Measurements from ENCODE around the gene TAF11L5. TPM values are rescaled to one million over a fixed set of nuclear protein-coding genes. Genes with fewer than 3 reads are reported as not detected.
"Not testable (repeated sequence)": the region's sequence is repeated elsewhere in the genome, so short reads cannot be mapped to it uniquely, and the experiment has no call there.

The TAF11L5 gene
- polyA plus RNA-seq (2013) = not detected in 2 replicates

DNA sequence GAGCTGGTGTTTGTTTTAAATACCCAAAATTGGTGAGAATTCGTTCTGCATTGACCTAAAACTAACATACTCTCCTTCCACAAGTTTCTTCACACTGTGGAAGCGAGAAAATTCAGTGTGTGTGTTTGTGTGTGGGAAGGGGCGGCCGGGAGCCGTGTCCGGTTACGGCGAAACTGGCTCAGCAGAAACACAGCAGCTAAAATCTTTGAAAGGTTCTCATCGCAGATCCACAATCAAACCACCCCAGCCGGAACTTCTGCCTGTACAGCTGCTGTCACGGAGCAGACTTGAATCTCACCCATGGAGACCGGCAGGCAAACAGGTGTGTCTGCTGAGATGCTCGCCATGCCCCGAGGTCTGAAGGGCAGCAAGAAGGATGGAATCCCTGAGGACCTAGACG lies at the start of gene TAF11L5:
TSS of gene TAF11L5 (plus strand) at position 301 of the 400 bp plus-strand sequence.
- H2BK5ac ChIP-seq (ENCODE audit: low read depth, low read length, poor library complexity); H3K36me3 ChIP-seq (ENCODE audit: control insufficient read depth in 1 of 2, insufficient read depth in 2 of 2, low read length in 2 of 2); H2AK5ac ChIP-seq (ENCODE audit: low read length); H3K4me2 ChIP-seq (ENCODE audit: low read length); H3K14ac ChIP-seq (ENCODE audit: low read length); H2BK120ac ChIP-seq (ENCODE audit: insufficient read depth, low read length, poor library complexity); H4K8ac ChIP-seq (ENCODE audit: low read depth, low read length); H3K4me1 ChIP-seq (ENCODE audit: control insufficient read depth in 1 of 2, insufficient read depth in 2 of 2, low read length in 2 of 2); H3K23ac ChIP-seq (ENCODE audit: low read length); H3K27me3 ChIP-seq (ENCODE audit: insufficient read depth, low read length); H2BK12ac ChIP-seq (ENCODE audit: low read length); H3K79me2 ChIP-seq (ENCODE audit: control insufficient read depth, insufficient read depth, low read length, poor library complexity); H3K18ac ChIP-seq (ENCODE audit: low read length); H3K4ac ChIP-seq (ENCODE audit: low read depth, low read length); H3K9me3 ChIP-seq (ENCODE audit: insufficient read depth, low read depth, low read length); DNase-seq; H4K91ac ChIP-seq (ENCODE audit: low read depth, low read length); H3K4me3 ChIP-seq (ENCODE audit: low read depth, low read length); H3K9ac ChIP-seq (ENCODE audit: low read length); H2AFZ ChIP-seq (ENCODE audit: insufficient read depth, low read length, poor library complexity); H3K27ac ChIP-seq (ENCODE audit: low read depth, low read length); H4K12ac ChIP-seq (ENCODE audit: low read depth, low read length); H3K79me1 ChIP-seq (ENCODE audit: low read length): not testable (repeated sequence)
- WGBS (ENCODE audit: extremely low coverage, insufficient coverage, insufficient read length) = no CpG with 5 or more reads among the region's 15 CpGs

DNA sequence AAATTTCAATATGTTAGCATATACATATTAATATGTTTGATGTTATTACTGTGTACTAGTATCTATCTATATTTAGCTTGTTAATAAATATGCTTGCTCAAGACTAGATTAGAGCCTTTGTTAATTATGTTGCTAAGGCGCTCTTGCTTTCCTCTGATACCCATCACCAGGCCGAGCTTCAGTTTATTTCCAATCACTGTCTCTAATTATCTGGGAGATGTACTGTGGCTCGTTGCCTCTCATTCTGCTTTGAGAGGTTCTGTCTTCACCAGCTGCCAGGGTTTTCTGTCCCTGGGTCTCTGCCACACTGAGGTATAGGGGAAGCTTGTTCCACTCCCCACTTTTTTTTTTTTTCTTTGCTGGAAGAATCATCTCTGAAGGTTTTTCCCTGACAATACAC lies 48.0 kb upstream of the TAF11L5 start:
- Histone ChIP-seq H2BK5ac (ENCODE audit: low read depth, low read length, poor library complexity) (no peak overlapping the region), H3K9ac (ENCODE audit: low read length) (no peak overlapping the region), H3K4me2 (ENCODE audit: low read length) (no peak overlapping the region), H3K27me3 (ENCODE audit: insufficient read depth, low read length) (no peaks in the 10 kb centered on the region), H3K4me3 (ENCODE audit: low read depth, low read length) (no peak overlapping the region), H4K12ac (ENCODE audit: low read depth, low read length) (no peak overlapping the region), H3K79me2 (ENCODE audit: control insufficient read depth, insufficient read depth, low read length, poor library complexity) (no peaks in the 10 kb centered on the region), H2AFZ (ENCODE audit: insufficient read depth, low read length, poor library complexity) (no peak overlapping the region), H3K18ac (ENCODE audit: low read length) (no peak overlapping the region), H4K8ac (ENCODE audit: low read depth, low read length) (no peak overlapping the region), H3K23ac (ENCODE audit: low read length) (no peak overlapping the region), H2AK5ac (ENCODE audit: low read length) (no peak overlapping the region), H3K9me3 (ENCODE audit: insufficient read depth, low read depth, low read length) (no peaks in the 10 kb centered on the region), H3K79me1 (ENCODE audit: low read length) (no peaks in the 10 kb centered on the region), H3K4me1 (ENCODE audit: control insufficient read depth in 1 of 2, insufficient read depth in 2 of 2, low read length in 2 of 2) (no peaks in the 10 kb centered on the region), H2BK120ac (ENCODE audit: insufficient read depth, low read length, poor library complexity) (no peak overlapping the region), H3K36me3 (ENCODE audit: control insufficient read depth in 1 of 2, insufficient read depth in 2 of 2, low read length in 2 of 2) (no peaks in the 10 kb centered on the region), H3K14ac (ENCODE audit: low read length) (no peak overlapping the region), H4K91ac (ENCODE audit: low read depth, low read length) (no peak overlapping the region), H3K27ac (ENCODE audit: low read depth, low read length) (no peak overlapping the region), H2BK12ac (ENCODE audit: low read length) (no peak overlapping the region), H3K4ac (ENCODE audit: low read depth, low read length) (no peak overlapping the region)
- DNase-seq = no peak
- no CpG with 5 or more reads among the region's 3 CpGs for WGBS (ENCODE audit: extremely low coverage, insufficient coverage, insufficient read length)

DNA sequence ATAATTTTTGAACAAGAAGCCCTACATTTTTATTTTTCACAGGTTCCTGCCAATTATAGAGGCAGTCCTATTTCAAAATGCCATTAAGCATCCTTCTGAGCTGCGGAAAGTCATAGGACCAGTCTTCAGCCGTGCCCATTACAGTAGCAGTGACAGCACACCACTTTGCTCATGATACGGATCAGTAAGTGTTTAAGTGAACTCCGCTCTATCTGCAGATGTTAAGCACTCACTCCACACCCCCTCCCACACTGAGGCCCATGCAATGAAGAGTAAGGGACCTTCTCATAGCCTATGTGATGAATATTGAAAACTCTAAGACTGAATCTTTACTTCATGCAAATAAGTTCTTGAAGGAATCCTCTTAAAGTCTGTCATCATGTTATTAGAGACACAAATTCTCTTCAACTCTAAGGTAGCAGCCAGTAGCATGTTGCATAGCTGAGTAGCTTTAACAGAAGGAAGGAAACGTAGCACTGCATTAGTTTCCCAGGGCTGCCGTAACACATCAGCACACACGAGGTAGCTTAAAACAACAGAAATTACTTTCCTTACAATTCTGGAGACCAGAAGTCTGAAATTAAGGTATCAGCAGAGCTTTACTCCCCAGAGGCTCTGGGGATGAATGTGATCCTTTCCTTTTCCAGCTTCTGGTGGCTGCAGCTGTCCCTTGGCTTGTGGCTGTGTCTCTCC lies 47.3 kb upstream of the TAF11L5 start:
- WGBS (ENCODE audit: extremely low coverage, insufficient coverage, insufficient read length) = no CpG with 5 or more reads among the region's 7 CpGs
- Histone ChIP-seq H3K23ac (ENCODE audit: low read length) (no peak overlapping the region), H4K12ac (ENCODE audit: low read depth, low read length) (no peak overlapping the region), H4K8ac (ENCODE audit: low read depth, low read length) (no peak overlapping the region), H3K9me3 (ENCODE audit: insufficient read depth, low read depth, low read length) (no peaks in the 10 kb centered on the region), H3K14ac (ENCODE audit: low read length) (no peak overlapping the region), H3K27me3 (ENCODE audit: insufficient read depth, low read length) (no peaks in the 10 kb centered on the region), H2AFZ (ENCODE audit: insufficient read depth, low read length, poor library complexity) (no peak overlapping the region), H2AK5ac (ENCODE audit: low read length) (no peak overlapping the region), H4K91ac (ENCODE audit: low read depth, low read length) (no peak overlapping the region), H3K4me2 (ENCODE audit: low read length) (no peak overlapping the region), H3K79me2 (ENCODE audit: control insufficient read depth, insufficient read depth, low read length, poor library complexity) (no peaks in the 10 kb centered on the region), H3K4ac (ENCODE audit: low read depth, low read length) (no peak overlapping the region), H3K27ac (ENCODE audit: low read depth, low read length) (no peak overlapping the region), H2BK12ac (ENCODE audit: low read length) (no peak overlapping the region), H3K36me3 (ENCODE audit: control insufficient read depth in 1 of 2, insufficient read depth in 2 of 2, low read length in 2 of 2) (no peaks in the 10 kb centered on the region), H3K79me1 (ENCODE audit: low read length) (no peaks in the 10 kb centered on the region), H3K18ac (ENCODE audit: low read length) (no peak overlapping the region), H2BK120ac (ENCODE audit: insufficient read depth, low read length, poor library complexity) (no peak overlapping the region), H3K4me3 (ENCODE audit: low read depth, low read length) (no peak overlapping the region), H3K4me1 (ENCODE audit: control insufficient read depth in 1 of 2, insufficient read depth in 2 of 2, low read length in 2 of 2) (no peaks in the 10 kb centered on the region), H2BK5ac (ENCODE audit: low read depth, low read length, poor library complexity) (no peak overlapping the region), H3K9ac (ENCODE audit: low read length) (no peak overlapping the region)
- no peak for DNase-seq

DNA sequence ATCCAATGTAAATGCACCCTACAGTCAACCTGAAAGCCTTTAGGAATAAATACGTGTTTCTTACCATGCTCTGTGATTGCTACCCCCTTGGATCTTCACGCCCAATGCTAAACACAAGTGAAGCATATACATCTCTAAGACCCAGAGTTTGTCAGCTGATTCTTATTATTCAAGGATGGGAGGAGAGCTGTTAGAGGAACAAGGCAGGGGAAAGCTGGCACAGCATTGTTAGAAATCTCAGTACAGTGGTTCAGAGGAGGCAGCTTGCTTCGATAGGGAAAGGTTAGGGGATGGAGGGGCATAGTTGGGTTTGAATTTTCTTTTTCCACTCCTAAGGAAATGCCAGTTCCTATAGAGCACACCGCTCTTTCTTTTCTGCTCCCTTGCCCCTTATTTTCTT lies 43.7 kb upstream of the TAF11L5 start:
- H4K8ac ChIP-seq (ENCODE audit: low read depth, low read length) = no peak overlapping the region
- H4K91ac ChIP-seq (ENCODE audit: low read depth, low read length) = no peak overlapping the region
- no peak overlapping the region for H3K14ac ChIP-seq (ENCODE audit: low read length)
- H2BK120ac ChIP-seq (ENCODE audit: insufficient read depth, low read length, poor library complexity) = no peak overlapping the region
- H3K23ac ChIP-seq (ENCODE audit: low read length) = no peak overlapping the region
- no peaks in the 10 kb centered on the region for H3K79me2 ChIP-seq (ENCODE audit: control insufficient read depth, insufficient read depth, low read length, poor library complexity)
- no peak overlapping the region for H3K4me2 ChIP-seq (ENCODE audit: low read length)
- H3K36me3 ChIP-seq (ENCODE audit: control insufficient read depth in 1 of 2, insufficient read depth in 2 of 2, low read length in 2 of 2) = no peaks in the 10 kb centered on the region
- WGBS (ENCODE audit: extremely low coverage, insufficient coverage, insufficient read length) = no CpG with 5 or more reads among the region's 4 CpGs
- H3K9ac ChIP-seq (ENCODE audit: low read length) = no peak overlapping the region
- H3K18ac ChIP-seq (ENCODE audit: low read length) = no peak overlapping the region
- no peak overlapping the region for H4K12ac ChIP-seq (ENCODE audit: low read depth, low read length)
- H3K27ac ChIP-seq (ENCODE audit: low read depth, low read length) = no peak overlapping the region
- no peak overlapping the region for H2AFZ ChIP-seq (ENCODE audit: insufficient read depth, low read length, poor library complexity)
- H3K4me3 ChIP-seq (ENCODE audit: low read depth, low read length) = no peak overlapping the region
- H3K4ac ChIP-seq (ENCODE audit: low read depth, low read length) = no peak overlapping the region
- no peak overlapping the region for H2AK5ac ChIP-seq (ENCODE audit: low read length)
- no peak for DNase-seq
- no peaks in the 10 kb centered on the region for H3K27me3 ChIP-seq (ENCODE audit: insufficient read depth, low read length)
- H2BK5ac ChIP-seq (ENCODE audit: low read depth, low read length, poor library complexity) = no peak overlapping the region
- H3K4me1 ChIP-seq (ENCODE audit: control insufficient read depth in 1 of 2, insufficient read depth in 2 of 2, low read length in 2 of 2) = no peaks in the 10 kb centered on the region
- H3K79me1 ChIP-seq (ENCODE audit: low read length) = no peaks in the 10 kb centered on the region
- no peaks in the 10 kb centered on the region for H3K9me3 ChIP-seq (ENCODE audit: insufficient read depth, low read depth, low read length)
- H2BK12ac ChIP-seq (ENCODE audit: low read length) = no peak overlapping the region
